ENCODE results near the gene FRMD4A.

GRCh38 chr10:13668126-13668525, 662.6 kb downstream of the FRMD4A start:
- TF ChIP-seq EZH2 (IDR thresholded peaks at IDR 0.05; ENCODE audit: insufficient read depth, poor library complexity, severe bottlenecking) (no peak), EZH2phosphoT487 (IDR thresholded peaks at IDR 0.05; ENCODE audit: insufficient read depth, low read depth) (no peak)
